Esophagus muscularis mucosa (tissue), 4 donors: ENCODE measurements around the gene SLC24A3.

ENCODE experiments used
- EP300 ChIP-seq: sonication (generic); formaldehyde crosslinking; IDR thresholded peaks from one replicate; pipeline ENCODE4 v1.6.1; 2017; ENCODE audit warnings: antibody characterized with exemption
- POLR2AphosphoS5 ChIP-seq, 2 donors: sonication (generic); formaldehyde crosslinking; IDR thresholded peaks; one replicate each; pipeline ENCODE4 v1.6.1; 2017; ENCODE audit warnings: antibody characterized with exemption in 2 of 2
- TF ChIP-seq, protein P1 (sequence below), 3 experiments: fragments of 200-600 bp in 2 of 3; fragments of 450-650 bp in 1 of 3; sonication (generic) in 2 of 3; IDR thresholded peaks; one replicate each; pipeline ENCODE4 v1.5.1; 2017 to 2019; ENCODE audit warnings: antibody characterized with exemption in 3 of 3, mild to moderate bottlenecking in 2 of 3, moderate library complexity in 1 of 3

DNA sequence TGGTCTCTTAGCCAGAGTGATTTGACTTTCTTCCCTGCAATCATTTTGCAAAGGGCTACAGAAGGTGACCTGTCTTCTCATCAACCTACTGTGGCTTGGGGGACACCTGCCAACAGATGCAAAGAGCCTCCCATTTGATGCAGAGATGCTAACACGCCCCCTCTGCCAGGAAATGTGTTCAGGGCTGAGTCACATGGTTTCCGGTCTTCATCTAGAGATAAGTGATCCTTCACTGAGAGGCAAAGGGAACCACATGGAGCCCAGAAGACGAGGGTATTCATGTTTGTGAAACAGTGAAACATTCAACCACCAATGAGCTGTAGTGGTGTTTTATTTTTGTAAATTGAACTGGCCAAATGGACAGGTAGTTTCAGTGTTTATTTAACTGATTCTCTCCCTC is 436.6 kb downstream of the SLC24A3 start:
- TF ChIP-seq POLR2AphosphoS5 (IDR thresholded peaks at IDR 0.05) = no peak
- TF ChIP-seq EP300 = no peak
- TF ChIP-seq, protein P1, sequence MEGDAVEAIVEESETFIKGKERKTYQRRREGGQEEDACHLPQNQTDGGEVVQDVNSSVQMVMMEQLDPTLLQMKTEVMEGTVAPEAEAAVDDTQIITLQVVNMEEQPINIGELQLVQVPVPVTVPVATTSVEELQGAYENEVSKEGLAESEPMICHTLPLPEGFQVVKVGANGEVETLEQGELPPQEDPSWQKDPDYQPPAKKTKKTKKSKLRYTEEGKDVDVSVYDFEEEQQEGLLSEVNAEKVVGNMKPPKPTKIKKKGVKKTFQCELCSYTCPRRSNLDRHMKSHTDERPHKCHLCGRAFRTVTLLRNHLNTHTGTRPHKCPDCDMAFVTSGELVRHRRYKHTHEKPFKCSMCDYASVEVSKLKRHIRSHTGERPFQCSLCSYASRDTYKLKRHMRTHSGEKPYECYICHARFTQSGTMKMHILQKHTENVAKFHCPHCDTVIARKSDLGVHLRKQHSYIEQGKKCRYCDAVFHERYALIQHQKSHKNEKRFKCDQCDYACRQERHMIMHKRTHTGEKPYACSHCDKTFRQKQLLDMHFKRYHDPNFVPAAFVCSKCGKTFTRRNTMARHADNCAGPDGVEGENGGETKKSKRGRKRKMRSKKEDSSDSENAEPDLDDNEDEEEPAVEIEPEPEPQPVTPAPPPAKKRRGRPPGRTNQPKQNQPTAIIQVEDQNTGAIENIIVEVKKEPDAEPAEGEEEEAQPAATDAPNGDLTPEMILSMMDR (IDR thresholded peaks at IDR 0.05) = no peak
